Hepatocyte (in vitro differentiated cells): ENCODE measurements around the gene RASGEF1C.

Experiments
- EZH2phosphoT487 ChIP-seq: fragments of 200-600 bp; sonication (generic); IDR thresholded peaks from one replicate; pipeline ENCODE4 v1.6.1; 2018; ENCODE audit warnings: antibody characterized with exemption, mild to moderate bottlenecking, low read depth, moderate library complexity; ENCODE audit not compliant: unreplicated experiment, severe bottlenecking
- TF ChIP-seq, protein P1 (sequence below): fragments of 200-600 bp; sonication (generic); IDR thresholded peaks from 2 replicates; pipeline ENCODE4 v1.5.1; 2016; ENCODE audit warnings: antibody characterized with exemption, mild to moderate bottlenecking; ENCODE audit not compliant: poor library complexity

DNA sequence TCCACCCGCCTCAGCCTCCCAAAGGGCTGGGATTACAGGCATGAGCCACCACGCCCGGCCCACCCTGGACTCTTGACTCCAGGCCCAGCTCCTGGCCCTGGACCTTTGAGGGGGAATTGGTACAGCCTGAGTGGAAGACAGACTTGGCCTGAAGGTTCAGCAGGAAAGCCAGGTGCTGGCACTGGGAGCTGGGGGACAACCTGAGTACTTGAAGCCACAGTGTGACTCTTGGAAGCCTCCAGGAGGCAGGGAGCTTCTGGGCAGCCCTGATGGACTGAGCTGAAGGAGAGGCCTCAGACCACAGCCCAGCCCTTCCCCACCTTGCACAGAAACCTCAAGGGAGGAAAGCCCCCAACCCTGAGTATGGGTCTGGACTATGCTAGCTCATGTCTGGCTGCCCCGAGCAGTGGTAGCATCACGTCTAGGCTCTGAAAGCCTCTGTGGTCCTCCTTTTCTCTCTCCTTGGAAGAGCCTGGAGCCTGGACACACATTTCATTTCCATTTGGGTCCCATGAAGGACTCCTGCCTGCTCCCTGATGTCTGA, 54.1 kb downstream of the RASGEF1C start:
- TF ChIP-seq EZH2phosphoT487 = no peak
- TF ChIP-seq, protein P1, sequence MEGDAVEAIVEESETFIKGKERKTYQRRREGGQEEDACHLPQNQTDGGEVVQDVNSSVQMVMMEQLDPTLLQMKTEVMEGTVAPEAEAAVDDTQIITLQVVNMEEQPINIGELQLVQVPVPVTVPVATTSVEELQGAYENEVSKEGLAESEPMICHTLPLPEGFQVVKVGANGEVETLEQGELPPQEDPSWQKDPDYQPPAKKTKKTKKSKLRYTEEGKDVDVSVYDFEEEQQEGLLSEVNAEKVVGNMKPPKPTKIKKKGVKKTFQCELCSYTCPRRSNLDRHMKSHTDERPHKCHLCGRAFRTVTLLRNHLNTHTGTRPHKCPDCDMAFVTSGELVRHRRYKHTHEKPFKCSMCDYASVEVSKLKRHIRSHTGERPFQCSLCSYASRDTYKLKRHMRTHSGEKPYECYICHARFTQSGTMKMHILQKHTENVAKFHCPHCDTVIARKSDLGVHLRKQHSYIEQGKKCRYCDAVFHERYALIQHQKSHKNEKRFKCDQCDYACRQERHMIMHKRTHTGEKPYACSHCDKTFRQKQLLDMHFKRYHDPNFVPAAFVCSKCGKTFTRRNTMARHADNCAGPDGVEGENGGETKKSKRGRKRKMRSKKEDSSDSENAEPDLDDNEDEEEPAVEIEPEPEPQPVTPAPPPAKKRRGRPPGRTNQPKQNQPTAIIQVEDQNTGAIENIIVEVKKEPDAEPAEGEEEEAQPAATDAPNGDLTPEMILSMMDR = no peak
